GM23248 (cell line): ENCODE results near the gene ZNF383. TPM values are rescaled to one million over a fixed set of nuclear protein-coding genes. Genes with fewer than 3 reads are reported as not detected.
A peak's percentile ranks its signal among the peaks of the same experiment; 100 is the strongest.

ENCODE experiments used
- DNase-seq: peaks from one replicate; pipeline ENCODE4 v3.0.0-alpha.2; 2015
- H2AFZ ChIP-seq: fragments of 200-600 bp; sonication (generic); 2 replicates; pipeline ENCODE4 v1.6.1; 2016; ENCODE audit warnings: antibody characterized with exemption
- H3F3A ChIP-seq: fragments of 200-600 bp; sonication (generic); 2 replicates; pipeline ENCODE4 v1.6.1; 2016; ENCODE audit warnings: mild to moderate bottlenecking, antibody characterized with exemption, mixed run types; ENCODE audit not compliant: insufficient read depth
- H3K27ac ChIP-seq: fragments of 200-600 bp; sonication (generic); 2 replicates; pipeline ENCODE4 v1.5.1; 2016; ENCODE audit warnings: mild to moderate bottlenecking
- H3K27me3 ChIP-seq: fragments of 200-600 bp; sonication (generic); replicated peaks from 2 replicates; pipeline ENCODE4 v1.6.1; 2016; ENCODE audit warnings: mild to moderate bottlenecking; ENCODE audit not compliant: insufficient read depth
- H3K36me3 ChIP-seq: fragments of 200-600 bp; sonication (generic); 2 replicates; pipeline ENCODE4 v1.6.1; 2016; ENCODE audit warnings: low read depth, mild to moderate bottlenecking
- H3K4me1 ChIP-seq: fragments of 200-600 bp; sonication (generic); 2 replicates; pipeline ENCODE4 v1.6.1; 2016; ENCODE audit warnings: mild to moderate bottlenecking; ENCODE audit not compliant: insufficient read depth
- H3K4me2 ChIP-seq: fragments of 200-600 bp; sonication (generic); one replicate; pipeline ENCODE4 v1.6.1; 2016; ENCODE audit warnings: mild to moderate bottlenecking; ENCODE audit not compliant: unreplicated experiment
- H3K4me3 ChIP-seq: fragments of 200-600 bp; sonication (generic); 2 replicates; pipeline ENCODE4 v1.5.1; 2016; ENCODE audit warnings: mild to moderate bottlenecking
- H3K79me2 ChIP-seq: fragments of 200-600 bp; sonication (generic); 2 replicates; pipeline ENCODE4 v1.6.1; 2016; ENCODE audit warnings: mild to moderate bottlenecking; ENCODE audit not compliant: insufficient read depth
- H3K9ac ChIP-seq: fragments of 200-600 bp; sonication (generic); 2 replicates; pipeline ENCODE4 v1.6.1; 2016; ENCODE audit warnings: mild to moderate bottlenecking
- H3K9me2 ChIP-seq: fragments of 200-600 bp; sonication (generic); 2 replicates; pipeline ENCODE4 v1.6.1; 2016; ENCODE audit warnings: mixed run types, mild to moderate bottlenecking, moderate library complexity; ENCODE audit not compliant: insufficient read depth
- H3K9me3 ChIP-seq: fragments of 200-600 bp; sonication (generic); one replicate; pipeline ENCODE4 v1.6.1; 2017; ENCODE audit warnings: low read depth
- H4K20me1 ChIP-seq: fragments of 200-600 bp; sonication (generic); 2 replicates; pipeline ENCODE4 v1.6.0; 2016; ENCODE audit not compliant: insufficient read depth
- EZH2 ChIP-seq: fragments of 200-600 bp; sonication (generic); IDR thresholded peaks from 2 replicates; pipeline ENCODE4 v1.6.1; 2018; ENCODE audit warnings: antibody characterized with exemption, mild to moderate bottlenecking; ENCODE audit not compliant: insufficient read depth, poor library complexity, severe bottlenecking
- EZH2phosphoT487 ChIP-seq: fragments of 200-600 bp; sonication (generic); IDR thresholded peaks from 2 replicates; pipeline ENCODE4 v1.6.1; 2018; ENCODE audit warnings: antibody characterized with exemption, moderate library complexity, mild to moderate bottlenecking, low read depth; ENCODE audit not compliant: insufficient read depth
- WGBS, 2 experiments: methylation state at CpG; one replicate each; pipeline ENCODE4 v1.1.6; 2015 to 2017; ENCODE audit warnings: low lambda C conversion rate in 2 of 2, low coverage in 1 of 2; ENCODE audit errors: missing lambda C conversion rate in 2 of 2; 5-methylcytosine and 5-hydroxymethylcytosine counted together
- in situ Hi-C: fragments of 300-500 bp; cut with MboI; formaldehyde crosslinking; loops from 2 replicates; pipeline ENCODE4 v1.15.0; 2020
- polyA plus RNA-seq: library from polyadenylated mRNA; unstranded; fragments of >200 nt; fragmentation: Nextera tagmentation; extraction: Ambion mirVana; gene quantifications from 2 replicates; pipeline ENCODE4 v1.2.1, GENCODE V29; 2016
- total RNA-seq: library from RNA; depleted of rRNA; stranded (reverse); fragments of >200 nt; shearing (Covaris generic); gene quantifications from 2 replicates; pipeline ENCODE4 v1.2.3, GENCODE V29; 2014

ZNF383 gene
- total and polyA plus RNA-seq, 2 experiments from 2014 or later = 3.3 to 5.5 TPM

DNA sequence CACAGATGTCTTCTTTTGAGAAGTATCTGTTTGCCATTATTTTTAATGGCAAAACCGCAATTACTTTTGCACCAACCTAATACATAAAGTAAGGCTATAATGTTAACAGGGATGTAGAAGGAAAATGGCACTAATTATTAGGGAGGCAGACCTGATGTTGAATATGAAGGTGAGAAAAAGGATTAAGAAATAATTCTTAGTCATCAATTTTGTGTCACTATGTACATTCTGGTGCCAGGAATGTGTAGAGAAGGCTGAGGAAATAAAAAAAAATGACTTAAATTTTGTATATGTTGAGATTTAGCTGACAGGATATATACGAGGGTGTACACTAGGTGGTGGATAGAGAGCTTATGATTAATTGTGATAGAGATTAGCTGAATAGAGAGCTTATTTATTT, 20.2 kb upstream of the ZNF383 start:
- Histone ChIP-seq H3K9me3 (no peaks in the 10 kb centered on the region), H3F3A (no peaks in the 10 kb centered on the region), H3K4me3 (no peak overlapping the region), H3K4me2 (no peak overlapping the region), H3K4me1 (no peaks in the 10 kb centered on the region), H3K27me3 (no peaks in the 10 kb centered on the region), H3K27ac (no peak overlapping the region), H4K20me1 (no peaks in the 10 kb centered on the region), H2AFZ (no peak overlapping the region), H3K9me2 (no peaks in the 10 kb centered on the region), H3K9ac (no peak overlapping the region), H3K79me2 (no peaks in the 10 kb centered on the region), H3K36me3 (peaks cover 36% of the 10 kb centered on the region)
- 82 to 86% methylated on average over 2 of the region's 2 CpGs for WGBS, 2 experiments
- in situ Hi-C loops = no loop called here
- no peak for DNase-seq
- TF ChIP-seq EZH2phosphoT487 (no peak), EZH2 (no peak)

DNA sequence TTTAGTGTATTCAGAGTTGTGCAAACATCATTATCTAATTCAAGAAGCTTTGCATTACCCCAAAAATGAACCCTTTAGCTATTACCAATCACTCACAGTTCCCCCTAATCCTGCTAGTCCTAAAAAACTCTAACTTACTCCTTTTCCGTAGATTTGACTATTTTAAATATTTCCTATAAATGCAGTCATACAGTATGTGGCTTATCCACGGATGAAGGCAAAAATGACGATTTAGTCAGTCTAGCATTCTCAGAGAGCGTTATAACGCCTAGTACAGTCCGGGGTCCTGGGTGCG, 587 bp upstream of the ZNF383 start:
- H3K27me3 ChIP-seq = no peaks in the 10 kb centered on the region
- H3K27ac ChIP-seq = 0 out of 2 replicates have a peak overlapping the region, but pooled peaks have one; percentile 89
- H3F3A ChIP-seq = no peaks in the 10 kb centered on the region
- no peak for TF ChIP-seq EZH2
- no peak for TF ChIP-seq EZH2phosphoT487
- peaks cover 43% of the 10 kb centered on the region for H3K79me2 ChIP-seq
- peak overlapping the region; percentile 98 for H3K4me3 ChIP-seq
- peaks cover 11% of the 10 kb centered on the region for H3K36me3 ChIP-seq
- H3K4me1 ChIP-seq = peaks cover 3% of the 10 kb centered on the region; the same call in 1 of the 2 replicates
- H4K20me1 ChIP-seq = no peaks in the 10 kb centered on the region
- in situ Hi-C loops = no loop called here
- H3K4me2 ChIP-seq = peak overlapping the region; percentile 96
- H2AFZ ChIP-seq = peak overlapping the region; percentile 89
- no peaks in the 10 kb centered on the region for H3K9me2 ChIP-seq
- WGBS, 2 experiments = 0 to 1% methylated on average over 7 of the region's 7 CpGs
- H3K9me3 ChIP-seq = no peaks in the 10 kb centered on the region
- no peak for DNase-seq
- peak overlapping the region; percentile 95 for H3K9ac ChIP-seq

DNA sequence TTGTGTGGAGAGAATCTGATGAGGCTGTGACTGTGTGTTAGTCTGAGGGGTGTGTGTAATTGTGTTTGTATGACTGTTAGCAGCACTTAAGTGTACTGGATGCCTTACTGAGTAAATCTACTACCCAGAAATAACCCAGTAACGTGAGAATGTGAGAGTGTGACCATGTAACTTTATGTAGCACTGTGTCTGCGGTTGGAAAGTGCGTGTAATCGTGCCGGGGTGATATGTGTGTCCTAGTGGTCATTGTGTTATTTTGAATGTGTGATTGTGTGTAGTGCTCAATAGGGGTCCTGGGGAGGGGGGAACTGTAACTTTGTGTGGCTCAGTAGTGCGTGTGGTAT, 550 bp downstream of the ZNF383 start:
- H3K9me3 ChIP-seq = no peaks in the 10 kb centered on the region
- in situ Hi-C loops = no loop called here
- WGBS, 2 experiments = 1 to 9% methylated on average over 6 of the region's 6 CpGs
- no peaks in the 10 kb centered on the region for H4K20me1 ChIP-seq
- peaks cover 3% of the 10 kb centered on the region; the same call in 1 of the 2 replicates for H3K4me1 ChIP-seq
- H3K36me3 ChIP-seq = peaks cover 21% of the 10 kb centered on the region
- H2AFZ ChIP-seq = peak overlapping the region; percentile 89
- H3K79me2 ChIP-seq = peaks cover 55% of the 10 kb centered on the region
- peak overlapping the region; percentile 95 for H3K9ac ChIP-seq
- no peaks in the 10 kb centered on the region for H3K27me3 ChIP-seq
- peak overlapping the region; percentile 89 for H3K27ac ChIP-seq
- no peaks in the 10 kb centered on the region for H3F3A ChIP-seq
- no peaks in the 10 kb centered on the region for H3K9me2 ChIP-seq
- H3K4me2 ChIP-seq = peak overlapping the region; percentile 96
- TF ChIP-seq EZH2phosphoT487 (no peak), EZH2 (no peak)
- DNase-seq = peak; percentile 79
- H3K4me3 ChIP-seq = peak overlapping the region; percentile 98

DNA sequence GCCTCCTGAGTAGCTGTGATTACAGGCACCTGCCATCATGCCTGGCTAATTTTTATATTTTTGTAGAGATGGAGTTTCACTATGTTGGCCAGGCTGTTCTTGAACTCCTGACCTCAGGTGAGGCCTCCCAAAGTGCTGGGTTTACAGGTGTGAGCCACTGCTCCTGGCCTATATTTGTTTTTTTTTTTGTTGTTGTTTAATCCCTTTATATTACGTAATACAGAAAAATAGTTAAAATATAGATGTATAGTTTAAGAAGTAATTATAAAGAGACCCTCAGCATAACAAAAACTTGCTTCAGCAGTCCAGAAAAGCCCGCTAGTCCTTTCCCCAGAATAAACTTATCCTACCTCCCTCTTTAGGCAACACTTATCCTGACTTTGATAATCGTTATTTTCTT, 2.4 kb downstream of the ZNF383 start:
- H3K27ac ChIP-seq = no peak overlapping the region
- peaks cover 61% of the 10 kb centered on the region for H3K79me2 ChIP-seq
- no peaks in the 10 kb centered on the region for H4K20me1 ChIP-seq
- TF ChIP-seq EZH2 (no peak), EZH2phosphoT487 (no peak)
- in situ Hi-C loops = no loop called here
- no peaks in the 10 kb centered on the region for H3K27me3 ChIP-seq
- 96 to 97% methylated on average over 3 of the region's 3 CpGs for WGBS, 2 experiments
- DNase-seq = no peak
- H3K4me3 ChIP-seq = no peak overlapping the region
- H3K9me2 ChIP-seq = no peaks in the 10 kb centered on the region
- H3K9me3 ChIP-seq = no peaks in the 10 kb centered on the region
- no peaks in the 10 kb centered on the region for H3F3A ChIP-seq
- H3K4me1 ChIP-seq = peaks cover 3% of the 10 kb centered on the region; the same call in 1 of the 2 replicates
- peaks cover 21% of the 10 kb centered on the region for H3K36me3 ChIP-seq
- H2AFZ ChIP-seq = no peak overlapping the region
- no peak overlapping the region for H3K9ac ChIP-seq
- no peak overlapping the region for H3K4me2 ChIP-seq

DNA sequence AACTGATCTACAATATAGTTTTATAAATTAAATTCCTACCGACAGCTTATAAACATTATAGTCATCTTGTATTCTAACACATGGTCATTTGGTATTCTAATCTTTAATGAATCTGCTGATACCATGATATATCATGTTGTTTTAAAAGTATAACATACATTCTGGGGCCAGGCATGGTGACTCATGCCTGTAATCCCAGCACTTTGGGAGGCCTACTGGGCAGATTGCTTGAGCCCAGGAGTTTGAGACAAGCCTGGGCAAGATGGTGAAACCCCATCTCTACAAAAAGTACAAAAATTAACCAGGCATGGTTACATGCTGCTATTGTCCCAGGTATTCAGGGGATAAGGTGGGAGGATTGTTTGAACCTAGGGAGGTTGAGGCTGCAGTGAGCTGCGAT, 3.1 kb downstream of the ZNF383 start:
- H3K4me1 ChIP-seq = peaks cover 3% of the 10 kb centered on the region; the same call in 1 of the 2 replicates
- no peak overlapping the region for H3K27ac ChIP-seq
- H4K20me1 ChIP-seq = no peaks in the 10 kb centered on the region
- H3K36me3 ChIP-seq = peaks cover 25% of the 10 kb centered on the region
- H3K9ac ChIP-seq = no peak overlapping the region
- in situ Hi-C loops = no loop called here
- H3K4me2 ChIP-seq = no peak overlapping the region
- no peak for DNase-seq
- no peaks in the 10 kb centered on the region for H3K9me3 ChIP-seq
- no peak overlapping the region for H3K4me3 ChIP-seq
- peaks cover 61% of the 10 kb centered on the region for H3K79me2 ChIP-seq
- WGBS, 2 experiments = 79 to 82% methylated on average over 2 of the region's 2 CpGs
- no peaks in the 10 kb centered on the region for H3K27me3 ChIP-seq
- H2AFZ ChIP-seq = no peak overlapping the region
- no peaks in the 10 kb centered on the region for H3F3A ChIP-seq
- TF ChIP-seq EZH2phosphoT487 = no peak
- TF ChIP-seq EZH2 = no peak
- H3K9me2 ChIP-seq = no peaks in the 10 kb centered on the region
